H9 (cell line): Measurements from ENCODE around the gene MLH1. TPM values are rescaled to one million over a fixed set of nuclear protein-coding genes. Genes with fewer than 3 reads are reported as not detected.

Experiments used
- DNase-seq: peaks from one replicate; pipeline ENCODE4 v3.0.0-alpha.2; 2017
- H2AFZ ChIP-seq: one replicate; pipeline ENCODE4 v1.6.1; 2013; ENCODE audit warnings: mild to moderate bottlenecking, low read length, control low read depth, moderate library complexity
- H2AK5ac ChIP-seq: 2 replicates; pipeline ENCODE4 v1.6.1; 2013; ENCODE audit warnings: low read length, control low read depth, mixed read lengths; ENCODE audit not compliant: insufficient read length
- H2BK120ac ChIP-seq: one replicate; pipeline ENCODE4 v1.6.1; 2013; ENCODE audit warnings: low read depth, mild to moderate bottlenecking, low read length, control low read depth, inconsistent platforms; ENCODE audit not compliant: poor library complexity, severe bottlenecking
- H2BK12ac ChIP-seq: 2 replicates; pipeline ENCODE4 v1.6.1; 2013; ENCODE audit warnings: low read length, control low read depth, mixed read lengths, low read depth; ENCODE audit not compliant: insufficient read length
- H2BK15ac ChIP-seq: 2 replicates; pipeline ENCODE4 v1.6.1; 2013; ENCODE audit warnings: low read depth, low read length, control low read depth
- H2BK20ac ChIP-seq: one replicate; pipeline ENCODE4 v1.6.1; 2013; ENCODE audit warnings: low read depth, mild to moderate bottlenecking, low read length, control low read depth, inconsistent platforms; ENCODE audit not compliant: poor library complexity, severe bottlenecking
- H2BK5ac ChIP-seq: 2 replicates; pipeline ENCODE4 v1.6.1; 2013; ENCODE audit warnings: low read length, control low read depth, mixed read lengths; ENCODE audit not compliant: insufficient read length
- H3K14ac ChIP-seq: 2 replicates; pipeline ENCODE4 v1.6.1; 2013; ENCODE audit warnings: low read length, control low read depth; ENCODE audit not compliant: insufficient read depth
- H3K18ac ChIP-seq: 2 replicates; pipeline ENCODE4 v1.6.1; 2013; ENCODE audit warnings: low read depth, mild to moderate bottlenecking, mixed read lengths, low read length, control low read depth; ENCODE audit not compliant: insufficient read length
- H3K23ac ChIP-seq: 2 replicates; pipeline ENCODE4 v1.6.1; 2013; ENCODE audit warnings: low read length, control low read depth, mixed read lengths, low read depth; ENCODE audit not compliant: insufficient read length
- H3K23me2 ChIP-seq: 2 replicates; pipeline ENCODE4 v1.6.1; 2013; ENCODE audit warnings: low read depth, mild to moderate bottlenecking, mixed read lengths, low read length, control low read depth; ENCODE audit not compliant: insufficient read length, poor library complexity, severe bottlenecking
- H3K27ac ChIP-seq: 2 replicates; pipeline ENCODE4 v1.5.1; 2013; ENCODE audit warnings: low read length, control low read depth, mixed read lengths, low read depth; ENCODE audit not compliant: insufficient read length
- H3K27me3 ChIP-seq: 2 replicates; pipeline ENCODE4 v1.6.1; 2013; ENCODE audit warnings: low read length, control low read depth, inconsistent platforms; ENCODE audit not compliant: insufficient read depth
- H3K4ac ChIP-seq: 2 replicates; pipeline ENCODE4 v1.6.1; 2013; ENCODE audit warnings: low read depth, mild to moderate bottlenecking, control low read depth, inconsistent platforms, low read length, moderate library complexity
- H3K4me1 ChIP-seq: 2 replicates; pipeline ENCODE4 v1.6.1; 2013; ENCODE audit warnings: low read length, control low read depth, inconsistent platforms; ENCODE audit not compliant: insufficient read depth
- H3K4me2 ChIP-seq: 2 replicates; pipeline ENCODE4 v1.6.1; 2013; ENCODE audit warnings: low read length, control low read depth, mixed read lengths; ENCODE audit not compliant: insufficient read length, insufficient read depth
- H3K56ac ChIP-seq: 2 replicates; pipeline ENCODE4 v1.6.1; 2013; ENCODE audit warnings: low read depth, mild to moderate bottlenecking, mixed read lengths, low read length, control low read depth; ENCODE audit not compliant: insufficient read length
- H3K79me1 ChIP-seq: 2 replicates; pipeline ENCODE4 v1.6.1; 2013; ENCODE audit warnings: low read depth, mild to moderate bottlenecking, moderate library complexity, low read length, control low read depth, inconsistent platforms; ENCODE audit not compliant: insufficient read depth, poor library complexity, severe bottlenecking
- H3K79me2 ChIP-seq: 2 replicates; pipeline ENCODE4 v1.6.1; 2013; ENCODE audit warnings: low read length, control low read depth, inconsistent platforms; ENCODE audit not compliant: insufficient read depth
- H3K9ac ChIP-seq: 2 replicates; pipeline ENCODE4 v1.6.1; 2013; ENCODE audit warnings: low read length, control low read depth, mixed read lengths; ENCODE audit not compliant: insufficient read length; ENCODE audit errors: extremely low read depth
- H3K9me3 ChIP-seq: one replicate; pipeline ENCODE4 v1.6.1; 2013; ENCODE audit warnings: low read depth, low read length, inconsistent platforms; ENCODE audit not compliant: control insufficient read depth
- H3T11ph ChIP-seq: one replicate; pipeline ENCODE4 v1.6.1; 2013; ENCODE audit warnings: mild to moderate bottlenecking, low read length, control low read depth, inconsistent platforms
- H4K20me1 ChIP-seq: one replicate; pipeline ENCODE4 v1.6.1; 2013; ENCODE audit not compliant: control insufficient read depth, insufficient read length, insufficient read depth
- H4K5ac ChIP-seq: 2 replicates; pipeline ENCODE4 v1.6.1; 2013; ENCODE audit warnings: low read depth, mild to moderate bottlenecking, mixed read lengths, low read length, control low read depth; ENCODE audit not compliant: insufficient read length
- H4K8ac ChIP-seq: replicated peaks from 2 replicates; pipeline ENCODE4 v1.6.1; 2013; ENCODE audit warnings: low read length, control low read depth, mixed read lengths, low read depth; ENCODE audit not compliant: insufficient read length
- H4K91ac ChIP-seq: 2 replicates; pipeline ENCODE4 v1.6.1; 2013; ENCODE audit warnings: low read depth, mild to moderate bottlenecking, moderate library complexity, mixed read lengths, low read length, control low read depth; ENCODE audit not compliant: insufficient read length
- H3K27ac Mint-ChIP-seq, 3 experiments: 2 replicates in 2 of 3; 3 replicates in 1 of 3; pipeline ENCODE4 v1.8.0; 2020 to 2021; ENCODE audit warnings: mixed read lengths in 3 of 3, mild to moderate bottlenecking in 1 of 3, moderate library complexity in 1 of 3
- H3K27me3 Mint-ChIP-seq: 2 replicates; pipeline ENCODE4 v1.8.0; 2021; ENCODE audit warnings: low read depth, mild to moderate bottlenecking, moderate library complexity, mixed read lengths
- H3K36me3 Mint-ChIP-seq, 3 experiments: 2 replicates in 2 of 3; 3 replicates in 1 of 3; pipeline ENCODE4 v1.8.0; 2020 to 2021; ENCODE audit warnings: low read depth in 3 of 3, mixed read lengths in 3 of 3; ENCODE audit not compliant: insufficient read depth in 1 of 3
- H3K4me1 Mint-ChIP-seq, 2 experiments: 2 replicates each; pipeline ENCODE4 v1.8.0; 2020; ENCODE audit warnings: mixed read lengths in 2 of 2
- H3K4me3 Mint-ChIP-seq, 2 experiments: 2 replicates in 1 of 2; 3 replicates in 1 of 2; pipeline ENCODE4 v1.8.0; 2020 to 2021; ENCODE audit warnings: mild to moderate bottlenecking in 2 of 2, mixed read lengths in 2 of 2, moderate library complexity in 1 of 2
- H3K9me3 Mint-ChIP-seq, 2 experiments: 2 replicates in 1 of 2; 3 replicates in 1 of 2; pipeline ENCODE4 v1.8.0; 2020; ENCODE audit warnings: mild to moderate bottlenecking in 2 of 2, mixed read lengths in 2 of 2, moderate library complexity in 1 of 2
- WGBS: extraction: QIAGEN DNeasy Blood & Tissue Kit; methylation state at CpG from one replicate; pipeline ENCODE4 v1.1.7; 2013; ENCODE audit warnings: missing lambda C conversion rate, low lambda C conversion rate, mixed read lengths; ENCODE audit not compliant: insufficient read length; ENCODE audit errors: extremely low coverage; 5-methylcytosine and 5-hydroxymethylcytosine counted together
- total RNA-seq: library from RNA; stranded (reverse); gene quantifications from 2 replicates; pipeline ENCODE4 v1.2.1, GENCODE V29; 2021
- TF ChIP-seq, protein P1 (sequence below): fragments of 200-600 bp; sonication (generic); conservative IDR thresholded peaks from 3 replicates; pipeline ENCODE4 v1.8.0; 2021; ENCODE audit warnings: antibody characterized with exemption, mild to moderate bottlenecking

The MLH1 gene
- total RNA-seq, 1 experiment from 2014 or later, result 45.1 TPM

DNA sequence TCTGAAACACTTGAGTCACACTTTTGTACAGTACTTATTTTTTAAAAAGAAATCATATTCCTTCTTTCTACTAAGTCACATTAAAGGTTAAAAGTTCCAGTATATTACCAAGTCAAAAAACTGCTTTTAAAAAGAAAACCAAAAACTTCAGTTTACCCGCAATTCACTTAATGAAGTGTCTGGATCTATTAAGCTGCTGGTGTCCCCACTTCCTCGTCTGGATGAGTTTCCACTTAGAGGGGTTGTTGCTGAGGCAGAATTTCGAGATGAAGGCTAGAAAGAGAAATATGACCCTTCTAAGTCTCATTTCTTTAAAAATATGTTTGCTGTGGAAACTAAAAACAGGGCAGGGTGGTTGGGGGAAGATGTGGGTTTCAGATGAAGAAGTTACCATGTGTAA is 101.3 kb downstream of the MLH1 start:
- no CpG with 5 or more reads among the region's 3 CpGs for WGBS
- no peak overlapping the region for H3K4ac ChIP-seq

More for the DNA sequence above, 101.3 kb downstream of the MLH1 start:
- no peaks in the 10 kb centered on the region for H3K9me3 Mint-ChIP-seq
- Histone ChIP-seq H3K79me2 (no peaks in the 10 kb centered on the region), H3K4me2 (no peak overlapping the region), H2BK12ac (no peak overlapping the region), H3T11ph (no peak overlapping the region), H3K14ac (no peak overlapping the region), H3K18ac (no peak overlapping the region), H2BK15ac (no peak overlapping the region), H2AK5ac (no peak overlapping the region), H2BK20ac (no peak overlapping the region), H3K4me1 (no peaks in the 10 kb centered on the region), H3K27me3 (no peaks in the 10 kb centered on the region), H2AFZ (no peak overlapping the region), H3K23me2 (no peaks in the 10 kb centered on the region), H4K5ac (no peak overlapping the region), H3K79me1 (no peaks in the 10 kb centered on the region), H4K8ac (no peak overlapping the region), H2BK5ac (no peak overlapping the region), H2BK120ac (no peak overlapping the region), H3K23ac (no peak overlapping the region), H3K27ac (no peak overlapping the region), H4K20me1 (no peaks in the 10 kb centered on the region), H3K9me3 (no peaks in the 10 kb centered on the region), H4K91ac (no peak overlapping the region), H3K9ac (no peak overlapping the region), H3K56ac (no peak overlapping the region)
- H3K4me3 Mint-ChIP-seq, result no peak overlapping the region
- H3K27me3 Mint-ChIP-seq, result no peaks in the 10 kb centered on the region
- TF ChIP-seq, protein P1, sequence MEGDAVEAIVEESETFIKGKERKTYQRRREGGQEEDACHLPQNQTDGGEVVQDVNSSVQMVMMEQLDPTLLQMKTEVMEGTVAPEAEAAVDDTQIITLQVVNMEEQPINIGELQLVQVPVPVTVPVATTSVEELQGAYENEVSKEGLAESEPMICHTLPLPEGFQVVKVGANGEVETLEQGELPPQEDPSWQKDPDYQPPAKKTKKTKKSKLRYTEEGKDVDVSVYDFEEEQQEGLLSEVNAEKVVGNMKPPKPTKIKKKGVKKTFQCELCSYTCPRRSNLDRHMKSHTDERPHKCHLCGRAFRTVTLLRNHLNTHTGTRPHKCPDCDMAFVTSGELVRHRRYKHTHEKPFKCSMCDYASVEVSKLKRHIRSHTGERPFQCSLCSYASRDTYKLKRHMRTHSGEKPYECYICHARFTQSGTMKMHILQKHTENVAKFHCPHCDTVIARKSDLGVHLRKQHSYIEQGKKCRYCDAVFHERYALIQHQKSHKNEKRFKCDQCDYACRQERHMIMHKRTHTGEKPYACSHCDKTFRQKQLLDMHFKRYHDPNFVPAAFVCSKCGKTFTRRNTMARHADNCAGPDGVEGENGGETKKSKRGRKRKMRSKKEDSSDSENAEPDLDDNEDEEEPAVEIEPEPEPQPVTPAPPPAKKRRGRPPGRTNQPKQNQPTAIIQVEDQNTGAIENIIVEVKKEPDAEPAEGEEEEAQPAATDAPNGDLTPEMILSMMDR, result no peak
- no peak overlapping the region for H3K27ac Mint-ChIP-seq
- no peak for DNase-seq
- peaks cover 0 to 15% (median 0%) of the 10 kb centered on the region in 3 experiments; a peak in 5 of 7 replicates for H3K36me3 Mint-ChIP-seq
- peaks cover 0 to 5% of the 10 kb centered on the region in 2 experiments; a peak in 2 of 4 replicates for H3K4me1 Mint-ChIP-seq
